Measurements from ENCODE around the gene GANC. TPM values are rescaled to one million over a fixed set of nuclear protein-coding genes. Genes with fewer than 3 reads are reported as not detected.
"Not testable (repeated sequence)": the region's sequence is repeated elsewhere in the genome, so short reads cannot be mapped to it uniquely, and the experiment has no call there.

The GANC gene
- total RNA-seq (2021; fragmentation: NEBNext Ultra II Directional; extraction: Animal tissue kit (Norgen Biotek cat#: 25700)) = 10 to 100 TPM; 23.7 to 30.8 (median 29.5) TPM
- long read RNA-seq, full-length matches to known transcripts = 2 of 14 reads
- long read RNA-seq, partial matches to known transcripts = 4 of 14 reads
- long read RNA-seq, other reads (novel, unspliced or antisense) = 8 of 14 reads

DNA sequence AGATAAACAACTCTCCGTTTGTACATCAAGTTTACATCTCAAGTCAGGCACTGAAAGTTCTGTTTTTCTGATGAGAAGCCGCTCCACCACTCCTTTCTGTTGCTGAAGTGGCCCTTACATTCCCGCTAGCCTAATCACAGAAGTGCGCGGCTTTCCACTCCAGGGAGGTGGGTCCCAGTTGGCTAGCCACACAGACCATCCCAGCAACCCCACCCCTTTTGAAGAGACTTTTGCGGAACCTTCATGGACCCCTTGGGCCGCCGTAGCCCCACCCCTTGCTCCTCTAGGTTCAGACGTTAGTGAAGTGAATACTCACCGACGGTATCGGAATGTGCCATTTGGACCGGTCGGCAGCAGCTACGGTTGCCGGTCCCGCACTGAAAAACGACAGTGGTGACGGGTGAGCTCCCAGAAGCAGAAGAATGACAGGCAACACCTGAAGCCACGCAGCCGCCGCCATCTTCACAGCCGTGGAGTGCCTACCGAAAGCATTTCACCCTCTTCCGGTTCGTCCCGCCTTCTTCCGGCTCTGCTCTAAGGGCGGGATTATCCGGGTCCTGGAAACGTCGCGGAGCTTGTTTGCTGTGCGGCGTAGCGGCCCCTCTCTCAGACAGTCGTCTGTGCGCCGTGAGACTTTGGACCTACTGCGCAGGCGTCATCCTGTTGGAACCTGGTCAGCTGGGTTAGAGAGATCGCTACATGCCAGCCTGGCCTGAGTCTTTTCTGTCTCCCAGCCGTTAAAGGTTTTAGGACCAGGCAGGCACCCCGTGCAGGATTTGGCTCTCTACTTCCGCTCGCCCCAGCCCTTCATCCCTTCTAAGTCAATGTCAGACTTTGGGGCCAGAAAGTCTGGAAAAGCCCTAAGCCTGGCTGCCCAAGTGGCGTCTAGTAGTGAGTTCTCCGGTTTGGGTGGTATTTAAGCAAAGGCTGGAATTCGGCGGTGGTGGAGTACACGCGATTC lies at the start of gene GANC, which contains the start of gene TMEM87A:
GANC (plus strand) TSS at position 263 of the 961 bp plus-strand sequence. CDS start 1,281 bp downstream, outside the sequence.
TMEM87A (minus strand) TSS at position 495 of the 961 bp plus-strand sequence; CDS start at position 460, 35 bp downstream.
- Mint-ChIP-seq H3K9me3 (no peaks in the 10 kb centered on the region), H3K27ac (peak within 1 kb of the TSS; percentile 99), H3K36me3 (ENCODE audit: low read depth) (peaks cover 12% of the 10 kb centered on the region), H3K4me3 (peak within 1 kb of the TSS; percentile 99), H3K4me1 (ENCODE audit: low read depth) (peaks cover 49% of the 10 kb centered on the region), H3K27me3 (ENCODE audit: insufficient read depth) (no peaks in the 10 kb centered on the region)
- TF ChIP-seq, protein P1, sequence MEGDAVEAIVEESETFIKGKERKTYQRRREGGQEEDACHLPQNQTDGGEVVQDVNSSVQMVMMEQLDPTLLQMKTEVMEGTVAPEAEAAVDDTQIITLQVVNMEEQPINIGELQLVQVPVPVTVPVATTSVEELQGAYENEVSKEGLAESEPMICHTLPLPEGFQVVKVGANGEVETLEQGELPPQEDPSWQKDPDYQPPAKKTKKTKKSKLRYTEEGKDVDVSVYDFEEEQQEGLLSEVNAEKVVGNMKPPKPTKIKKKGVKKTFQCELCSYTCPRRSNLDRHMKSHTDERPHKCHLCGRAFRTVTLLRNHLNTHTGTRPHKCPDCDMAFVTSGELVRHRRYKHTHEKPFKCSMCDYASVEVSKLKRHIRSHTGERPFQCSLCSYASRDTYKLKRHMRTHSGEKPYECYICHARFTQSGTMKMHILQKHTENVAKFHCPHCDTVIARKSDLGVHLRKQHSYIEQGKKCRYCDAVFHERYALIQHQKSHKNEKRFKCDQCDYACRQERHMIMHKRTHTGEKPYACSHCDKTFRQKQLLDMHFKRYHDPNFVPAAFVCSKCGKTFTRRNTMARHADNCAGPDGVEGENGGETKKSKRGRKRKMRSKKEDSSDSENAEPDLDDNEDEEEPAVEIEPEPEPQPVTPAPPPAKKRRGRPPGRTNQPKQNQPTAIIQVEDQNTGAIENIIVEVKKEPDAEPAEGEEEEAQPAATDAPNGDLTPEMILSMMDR (IDR thresholded peaks at IDR 0.05) = no peak
- peak; percentile 99 for DNase-seq

GRCh38 chr15:42226648-42227047 lies 46.4 kb upstream of the GANC start:
- TF ChIP-seq, protein P1 (IDR thresholded peaks at IDR 0.05) = no peak
- no peaks in the 10 kb centered on the region for H3K9me3 Mint-ChIP-seq
- H3K36me3 Mint-ChIP-seq (ENCODE audit: low read depth) = peaks cover 24% of the 10 kb centered on the region
- H3K27me3 Mint-ChIP-seq (ENCODE audit: insufficient read depth) = no peaks in the 10 kb centered on the region; the same call in 1 of the 2 replicates
- H3K4me3 Mint-ChIP-seq = no peak overlapping the region
- no peaks in the 10 kb centered on the region for H3K4me1 Mint-ChIP-seq (ENCODE audit: low read depth)
- no peak for DNase-seq
- H3K27ac Mint-ChIP-seq = no peak overlapping the region

DNA sequence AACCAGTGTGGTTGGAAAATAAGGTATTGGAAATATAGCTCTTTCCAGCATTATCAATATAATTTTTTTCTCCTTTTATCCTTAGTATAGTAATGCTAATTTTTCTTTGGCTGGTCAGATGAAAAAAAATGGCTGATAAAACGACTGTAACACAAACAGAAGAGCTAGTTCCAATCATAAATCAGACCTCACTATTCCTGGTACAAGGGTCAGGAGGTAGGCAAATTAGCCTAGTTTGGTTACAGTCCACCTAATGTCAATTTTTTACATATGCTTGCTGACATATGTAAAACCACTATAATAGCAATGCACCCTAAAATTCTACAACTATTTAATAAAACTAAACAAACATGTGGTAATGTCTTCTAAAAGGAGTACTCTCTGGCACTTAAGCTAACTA lies 45.0 kb upstream of the GANC start:
- H3K27ac Mint-ChIP-seq = no peak overlapping the region
- H3K4me3 Mint-ChIP-seq = no peak overlapping the region
- DNase-seq = no peak
- H3K27me3 Mint-ChIP-seq (ENCODE audit: insufficient read depth) = no peaks in the 10 kb centered on the region
- H3K36me3 Mint-ChIP-seq (ENCODE audit: low read depth) = peaks cover 29% of the 10 kb centered on the region
- TF ChIP-seq, protein P1 (IDR thresholded peaks at IDR 0.05) = no peak
- no peaks in the 10 kb centered on the region for H3K9me3 Mint-ChIP-seq
- no peaks in the 10 kb centered on the region; the same call in 1 of the 2 replicates for H3K4me1 Mint-ChIP-seq (ENCODE audit: low read depth)

DNA sequence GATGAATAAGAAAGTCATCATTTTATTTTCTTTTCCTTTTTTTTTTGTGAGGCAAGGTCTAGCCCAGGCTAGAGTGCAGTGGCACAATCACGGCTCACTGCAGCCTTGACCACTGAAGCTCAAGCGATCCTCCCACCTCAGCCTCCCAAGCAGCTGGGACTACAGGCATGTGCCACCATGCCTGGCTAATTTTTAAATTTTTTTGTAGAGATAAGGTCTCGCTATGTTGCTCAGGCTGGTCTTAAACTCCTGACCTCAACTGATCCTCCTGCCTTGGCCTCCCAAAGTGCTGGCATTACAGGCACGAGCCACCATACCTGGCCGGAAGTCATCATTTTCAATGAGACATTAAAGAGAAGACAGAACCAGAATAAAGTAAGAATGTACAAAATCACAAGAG lies 44.0 kb upstream of the GANC start:
- not testable (repeated sequence) for DNase-seq; H3K27me3 Mint-ChIP-seq (ENCODE audit: insufficient read depth); H3K9me3 Mint-ChIP-seq; H3K4me1 Mint-ChIP-seq (ENCODE audit: low read depth); H3K4me3 Mint-ChIP-seq
- H3K27ac Mint-ChIP-seq = 0 out of 2 replicates have a peak overlapping the region, but pooled peaks have one; percentile 0
- H3K36me3 Mint-ChIP-seq (ENCODE audit: low read depth) = peaks cover 29% of the 10 kb centered on the region

- Mint-ChIP-seq H3K27ac (no peak overlapping the region; the same call in 1 of the 2 replicates), H3K4me3 (no peak overlapping the region), H3K27me3 (ENCODE audit: insufficient read depth) (no peaks in the 10 kb centered on the region; the same call in 1 of the 2 replicates), H3K4me1 (ENCODE audit: low read depth) (no peaks in the 10 kb centered on the region; the same call in 1 of the 2 replicates), H3K36me3 (ENCODE audit: low read depth) (peaks cover 26% of the 10 kb centered on the region), H3K9me3 (no peaks in the 10 kb centered on the region)
- TF ChIP-seq, protein P1 (IDR thresholded peaks at IDR 0.05) = no peak
- no peak for DNase-seq
Measured at GRCh38 chr15:42231088-42231487, 41.9 kb upstream of the GANC start.
